C4-2B (cell line): ENCODE measurements around the gene ZBTB49.

ENCODE experiments used
- H3K27ac ChIP-seq: fragments of 450-650 bp; 2 replicates; pipeline ENCODE4 v1.5.1; 2017
- CTCF ChIP-seq: fragments of 450-650 bp; conservative IDR thresholded peaks from 2 replicates; pipeline ENCODE4 v1.5.1; 2017; ENCODE audit warnings: mild to moderate bottlenecking
- ZFX ChIP-seq: fragments of 450-650 bp; IDR thresholded peaks from 2 replicates; pipeline ENCODE4 v1.6.1; 2017

The ZBTB49 gene

DNA sequence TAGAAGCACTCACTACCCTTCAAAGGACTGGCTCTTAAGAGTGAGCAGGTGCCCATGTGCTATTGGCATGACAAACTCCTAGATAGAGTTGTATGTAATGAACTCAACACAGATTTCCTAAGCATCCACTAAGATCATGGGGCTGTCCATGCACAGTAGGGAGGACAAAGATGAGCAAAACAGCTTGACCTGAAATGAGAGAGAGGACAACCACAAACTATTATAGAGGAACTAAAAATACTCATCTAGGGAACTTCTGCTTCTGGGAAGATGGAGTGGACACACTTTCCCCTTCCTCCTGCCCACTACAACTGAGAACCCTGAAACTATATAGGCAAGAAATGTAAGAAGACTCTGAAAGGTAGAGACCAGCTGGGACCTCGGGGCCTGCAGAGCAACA is 21.3 kb upstream of the ZBTB49 start:
- TF ChIP-seq CTCF (no peak), ZFX (no peak)
- no peak overlapping the region for H3K27ac ChIP-seq

DNA sequence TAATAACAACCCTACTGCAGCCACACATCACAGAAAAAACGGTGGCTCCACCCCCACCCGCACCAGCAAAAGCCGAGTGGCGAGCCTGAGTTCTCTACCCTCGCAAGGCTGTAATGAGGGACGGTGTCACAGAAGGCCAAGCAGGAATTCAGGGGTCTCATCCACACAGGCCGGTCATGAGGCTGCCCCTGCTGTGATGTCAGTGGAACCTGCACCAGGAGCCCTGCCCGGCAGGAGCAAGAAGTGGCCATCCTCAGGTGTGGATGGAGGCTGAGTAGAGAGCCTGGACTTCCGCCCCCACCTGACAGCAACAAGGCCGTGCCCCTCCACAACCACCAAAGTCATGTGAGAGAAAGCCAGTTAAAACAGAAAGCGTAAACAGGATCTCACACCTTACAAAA is 20.7 kb upstream of the ZBTB49 start:
- H3K27ac ChIP-seq = no peak overlapping the region
- no peak for TF ChIP-seq ZFX
- no peak for TF ChIP-seq CTCF

DNA sequence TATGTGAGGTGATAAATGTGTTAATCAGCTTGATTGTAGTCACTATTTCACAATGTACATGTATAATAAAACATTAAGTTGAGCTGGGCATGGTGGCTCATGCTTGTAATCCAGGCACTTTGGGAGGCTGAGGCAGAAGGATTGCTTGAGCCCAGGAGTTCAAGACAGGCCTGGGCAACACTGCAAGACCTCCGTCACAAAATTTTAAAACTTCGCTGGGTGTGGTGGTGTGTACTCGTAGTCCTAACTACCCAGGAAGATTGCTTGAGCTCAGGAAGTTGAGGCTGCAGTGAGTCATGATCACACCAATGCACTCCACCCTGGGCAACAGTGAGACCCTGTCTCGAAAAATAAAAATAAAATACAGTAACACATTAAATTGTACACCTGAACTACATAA is 20.2 kb upstream of the ZBTB49 start:
- TF ChIP-seq ZFX = no peak
- no peak for TF ChIP-seq CTCF
- H3K27ac ChIP-seq = no peak overlapping the region

DNA sequence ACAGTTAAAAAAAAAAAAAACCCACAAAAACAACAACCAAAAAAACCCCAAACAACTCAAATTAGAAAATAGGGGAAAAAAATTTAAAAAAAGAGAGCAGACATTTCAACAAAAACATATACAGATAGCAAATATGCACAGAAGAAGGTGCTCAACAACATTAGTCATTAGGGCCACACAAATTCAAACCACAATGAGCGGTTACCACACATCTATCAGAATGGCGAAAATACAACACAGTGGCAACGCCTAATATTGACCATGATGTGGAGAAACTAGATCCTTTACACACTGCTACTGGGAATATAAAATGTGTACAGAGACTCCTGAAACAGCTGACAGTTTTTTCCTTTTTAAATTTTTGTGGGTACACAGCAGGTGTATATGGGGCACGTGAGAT is 19.5 kb upstream of the ZBTB49 start:
- no peak for TF ChIP-seq CTCF
- TF ChIP-seq ZFX = no peak
- H3K27ac ChIP-seq = no peak overlapping the region

DNA sequence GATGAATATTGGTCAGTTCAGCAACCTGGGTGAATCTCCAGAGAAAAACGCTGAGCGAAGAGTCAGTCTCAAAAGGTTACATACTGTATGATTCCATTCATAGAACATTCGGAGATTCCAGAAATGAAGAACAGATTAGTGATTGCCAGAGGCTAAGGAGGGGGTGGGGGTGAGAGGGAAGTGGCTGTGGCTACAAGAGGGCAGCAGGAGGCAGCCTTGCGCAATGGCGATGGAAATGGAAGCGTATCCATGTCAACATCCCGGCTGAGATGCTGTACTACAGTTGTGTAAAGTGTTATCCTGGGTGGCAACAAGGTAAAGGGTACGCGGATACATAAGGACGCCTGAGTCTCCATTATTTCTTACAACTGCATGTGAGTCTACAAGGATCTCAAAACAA is 18.1 kb upstream of the ZBTB49 start:
- TF ChIP-seq CTCF = no peak
- no peak for TF ChIP-seq ZFX
- H3K27ac ChIP-seq = no peak overlapping the region

DNA sequence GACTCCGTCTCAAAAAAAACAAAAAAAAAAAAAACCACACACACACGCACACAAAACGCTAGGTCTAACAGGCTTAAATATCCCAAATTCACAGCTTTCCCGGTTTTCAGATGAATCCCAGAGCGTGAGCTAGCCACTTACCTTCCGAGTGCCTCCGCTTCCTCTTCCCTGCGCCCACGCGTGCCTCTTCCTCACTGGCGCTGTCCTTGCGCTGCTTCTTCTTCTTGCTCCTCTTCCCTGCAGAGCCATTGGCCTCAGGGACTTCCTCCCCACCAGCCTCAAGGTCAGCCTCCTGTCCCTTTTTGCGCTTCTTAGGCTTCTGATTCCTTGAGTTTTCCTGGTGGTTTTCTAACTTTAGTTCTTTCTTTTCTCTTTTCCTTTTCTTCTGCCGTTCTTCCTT is 15.8 kb upstream of the ZBTB49 start:
- no peak for TF ChIP-seq ZFX
- no peak for TF ChIP-seq CTCF

DNA sequence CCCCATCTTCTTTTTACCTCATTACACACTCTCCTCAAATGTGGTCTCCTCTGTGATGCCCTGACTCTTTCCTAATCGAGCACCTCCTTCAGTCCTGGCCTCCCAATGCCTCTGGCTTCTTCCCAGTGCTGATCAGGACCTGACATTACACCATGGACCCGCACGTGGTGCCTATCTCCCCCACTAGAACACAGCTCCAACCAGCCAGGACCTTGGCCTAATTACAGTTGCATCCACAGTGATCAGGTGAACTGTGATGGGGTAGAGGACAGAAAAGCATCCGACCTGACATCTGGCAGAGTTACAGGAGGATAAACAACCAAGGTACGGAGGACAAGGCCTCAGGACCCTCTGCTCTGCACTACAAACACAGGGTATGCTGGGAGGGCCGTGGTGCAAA is 12.5 kb upstream of the ZBTB49 start:
- TF ChIP-seq CTCF (no peak), ZFX (no peak)
- no peak overlapping the region for H3K27ac ChIP-seq

More for the DNA sequence above, 15.8 kb upstream of the ZBTB49 start:
- no peak overlapping the region for H3K27ac ChIP-seq
